ENCODE data around the gene MIS12. TPM values are rescaled to one million over a fixed set of nuclear protein-coding genes. Genes with fewer than 3 reads are reported as not detected.

MIS12 gene
- total RNA-seq, 1 donor from 2014 or later, result 25.1 TPM

DNA sequence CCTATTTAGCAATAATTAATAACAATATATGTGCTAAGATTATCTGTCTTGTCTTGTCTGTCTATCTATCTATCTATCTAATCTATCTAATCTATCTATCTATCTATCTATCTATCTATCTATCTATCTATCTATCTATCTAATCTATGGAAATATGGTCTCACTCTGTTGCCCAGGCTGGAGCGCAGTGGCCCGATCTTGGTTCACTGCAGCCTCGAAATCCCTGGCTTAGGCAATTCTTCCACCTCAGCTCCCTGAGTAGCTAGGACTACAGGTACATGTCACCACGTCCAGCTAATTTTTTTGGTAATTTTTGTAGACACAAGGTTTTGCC, 44.7 kb downstream of the MIS12 start:
- TF ChIP-seq, protein P1, sequence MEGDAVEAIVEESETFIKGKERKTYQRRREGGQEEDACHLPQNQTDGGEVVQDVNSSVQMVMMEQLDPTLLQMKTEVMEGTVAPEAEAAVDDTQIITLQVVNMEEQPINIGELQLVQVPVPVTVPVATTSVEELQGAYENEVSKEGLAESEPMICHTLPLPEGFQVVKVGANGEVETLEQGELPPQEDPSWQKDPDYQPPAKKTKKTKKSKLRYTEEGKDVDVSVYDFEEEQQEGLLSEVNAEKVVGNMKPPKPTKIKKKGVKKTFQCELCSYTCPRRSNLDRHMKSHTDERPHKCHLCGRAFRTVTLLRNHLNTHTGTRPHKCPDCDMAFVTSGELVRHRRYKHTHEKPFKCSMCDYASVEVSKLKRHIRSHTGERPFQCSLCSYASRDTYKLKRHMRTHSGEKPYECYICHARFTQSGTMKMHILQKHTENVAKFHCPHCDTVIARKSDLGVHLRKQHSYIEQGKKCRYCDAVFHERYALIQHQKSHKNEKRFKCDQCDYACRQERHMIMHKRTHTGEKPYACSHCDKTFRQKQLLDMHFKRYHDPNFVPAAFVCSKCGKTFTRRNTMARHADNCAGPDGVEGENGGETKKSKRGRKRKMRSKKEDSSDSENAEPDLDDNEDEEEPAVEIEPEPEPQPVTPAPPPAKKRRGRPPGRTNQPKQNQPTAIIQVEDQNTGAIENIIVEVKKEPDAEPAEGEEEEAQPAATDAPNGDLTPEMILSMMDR (IDR thresholded peaks at IDR 0.05; ENCODE audit: insufficient read depth, low read length, poor library complexity, severe bottlenecking), result no peak
- Histone ChIP-seq H3K4me3 (ENCODE audit: low read depth, low read length) (no peak overlapping the region), H3K27me3 (ENCODE audit: control insufficient read depth, insufficient read depth, low read length) (no peaks in the 10 kb centered on the region), H3K36me3 (ENCODE audit: control insufficient read depth, insufficient read depth, low read length) (no peaks in the 10 kb centered on the region)
- no peak for DNase-seq (ENCODE audit: low read depth)

DNA sequence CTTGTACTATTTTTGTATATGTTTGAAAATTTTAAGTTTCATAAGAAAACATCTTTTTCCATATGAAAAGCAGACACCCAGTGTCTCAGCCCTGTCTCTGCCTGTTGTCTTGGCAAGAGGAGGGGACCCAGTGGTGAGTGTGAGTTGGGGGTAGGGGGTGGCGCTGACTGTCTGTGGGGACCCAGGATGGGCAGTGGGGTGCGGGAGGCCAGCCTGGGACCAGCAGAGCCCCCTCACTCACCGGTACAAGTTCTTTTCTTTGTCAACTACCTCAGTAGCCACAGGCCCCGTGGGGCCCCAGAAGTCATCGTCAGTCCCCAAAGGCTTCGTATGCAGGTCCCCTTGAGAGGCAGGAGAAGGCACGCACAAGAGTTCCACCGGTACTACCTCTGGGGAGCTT, 46.2 kb downstream of the MIS12 start:
- Histone ChIP-seq H3K4me3 (ENCODE audit: low read depth, low read length) (no peak overlapping the region), H3K36me3 (ENCODE audit: control insufficient read depth, insufficient read depth, low read length) (no peaks in the 10 kb centered on the region), H3K27me3 (ENCODE audit: control insufficient read depth, insufficient read depth, low read length) (no peaks in the 10 kb centered on the region)
- DNase-seq (ENCODE audit: low read depth), result no peak
- TF ChIP-seq, protein P1 (IDR thresholded peaks at IDR 0.05; ENCODE audit: insufficient read depth, low read length, poor library complexity, severe bottlenecking), result no peak

DNA sequence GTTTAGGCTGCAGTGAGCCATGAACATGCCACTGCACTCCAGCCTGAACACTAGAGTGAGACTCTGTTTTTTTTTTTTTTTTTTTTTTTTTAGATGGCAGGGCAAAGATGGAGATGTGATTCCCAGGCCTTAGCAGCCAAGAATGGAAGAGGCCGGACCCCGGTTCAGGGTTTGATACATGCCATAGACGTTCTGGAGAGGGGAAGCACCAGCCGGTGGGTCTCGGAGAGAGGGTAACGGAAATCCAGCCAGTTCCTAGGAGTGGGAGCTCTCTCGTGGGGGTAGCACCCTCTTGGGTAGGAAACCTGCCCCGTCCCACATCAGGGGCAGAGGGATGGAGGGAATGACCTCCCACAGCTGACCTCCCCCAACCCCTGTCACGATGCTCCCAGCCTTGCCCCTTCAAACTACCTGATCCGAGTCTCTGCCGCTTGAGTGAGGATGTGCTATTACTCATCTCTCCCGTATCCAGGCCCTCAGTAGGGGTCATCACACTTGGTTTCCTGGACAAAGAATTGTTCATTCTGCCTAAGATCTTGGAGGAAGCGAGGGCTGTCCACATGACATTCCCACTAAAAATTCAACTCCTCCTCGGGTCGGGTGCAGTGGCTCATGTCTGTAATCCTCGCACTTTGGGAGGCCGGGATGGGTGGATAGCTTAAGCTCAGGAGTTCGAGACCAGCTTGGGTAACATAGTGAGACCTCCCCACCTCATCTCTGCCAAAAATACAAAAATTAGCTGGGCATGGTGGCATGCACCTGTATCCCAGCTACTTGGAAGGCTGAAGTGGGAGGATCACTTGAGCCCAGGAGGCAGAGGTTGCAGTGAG, 47.3 kb downstream of the MIS12 start:
- Histone ChIP-seq H3K4me3 (ENCODE audit: low read depth, low read length) (no peak overlapping the region), H3K36me3 (ENCODE audit: control insufficient read depth, insufficient read depth, low read length) (no peaks in the 10 kb centered on the region), H3K27me3 (ENCODE audit: control insufficient read depth, insufficient read depth, low read length) (no peaks in the 10 kb centered on the region)
- peak; percentile 43 for DNase-seq (ENCODE audit: low read depth)
- TF ChIP-seq, protein P1 (IDR thresholded peaks at IDR 0.05; ENCODE audit: insufficient read depth, low read length, poor library complexity, severe bottlenecking), result no peak

DNA sequence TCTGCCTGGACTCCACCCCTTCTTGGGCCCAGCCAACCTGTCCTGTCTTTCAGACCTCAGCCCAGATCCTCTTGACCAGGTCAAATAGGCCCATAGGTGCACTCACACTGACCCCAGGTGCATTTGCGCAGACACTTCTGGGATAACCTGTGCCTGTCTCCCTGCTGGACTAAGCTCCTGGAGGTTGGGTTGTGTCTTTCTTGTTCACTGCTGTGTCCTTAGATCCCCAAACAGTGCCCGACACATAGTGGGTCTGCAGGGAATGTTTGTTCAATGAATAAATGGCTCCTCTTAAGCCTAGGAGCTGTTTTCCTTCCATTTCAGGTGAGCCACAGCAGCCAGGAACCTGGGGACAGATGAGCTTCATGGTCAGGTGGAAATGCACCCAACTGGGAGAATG, 49.1 kb downstream of the MIS12 start:
- no peak for DNase-seq (ENCODE audit: low read depth)
- TF ChIP-seq, protein P1 (IDR thresholded peaks at IDR 0.05; ENCODE audit: insufficient read depth, low read length, poor library complexity, severe bottlenecking), result no peak
- no peaks in the 10 kb centered on the region for H3K27me3 ChIP-seq (ENCODE audit: control insufficient read depth, insufficient read depth, low read length)
- H3K36me3 ChIP-seq (ENCODE audit: control insufficient read depth, insufficient read depth, low read length), result no peaks in the 10 kb centered on the region
- no peak overlapping the region for H3K4me3 ChIP-seq (ENCODE audit: low read depth, low read length)

DNA sequence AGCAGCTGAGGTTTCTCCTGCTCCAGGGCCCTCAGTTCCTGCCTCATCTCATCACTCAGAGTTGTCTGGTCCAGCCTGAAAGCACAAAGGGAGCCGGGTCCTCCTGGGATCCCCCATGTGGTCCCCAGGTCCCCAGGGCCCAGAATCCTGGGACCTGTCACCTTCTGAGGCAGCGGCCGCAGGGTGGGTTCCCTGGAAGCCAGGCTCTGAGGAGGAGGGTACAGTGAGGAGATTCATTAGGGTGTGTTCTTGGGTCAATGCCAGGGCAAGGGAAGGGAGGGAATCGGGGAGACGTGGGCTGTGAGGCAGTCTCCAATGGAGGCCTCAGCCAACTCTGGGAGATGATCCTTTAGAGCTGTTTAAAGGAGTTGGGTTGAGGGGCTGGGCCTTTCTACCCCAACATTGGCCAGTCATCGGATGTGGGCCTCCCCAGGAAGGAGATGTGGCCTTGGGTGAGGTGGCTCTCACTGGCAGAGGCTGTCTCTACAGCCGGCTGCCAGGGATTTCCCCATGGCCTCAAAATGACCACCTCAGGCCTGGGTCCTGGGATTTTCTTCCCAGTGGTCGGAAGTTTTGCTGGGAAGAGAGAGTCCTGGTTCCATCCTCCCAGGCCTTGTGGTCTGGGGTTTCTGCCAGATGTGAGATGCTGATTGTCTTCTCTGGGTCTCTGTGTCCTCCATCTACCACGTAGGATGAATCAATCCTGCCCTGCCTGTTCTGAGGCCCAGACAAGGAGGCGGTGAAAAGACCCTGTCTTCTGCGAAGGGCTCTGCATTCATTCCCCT, 50.7 kb downstream of the MIS12 start:
- Histone ChIP-seq H3K4me3 (ENCODE audit: low read depth, low read length) (no peak overlapping the region), H3K27me3 (ENCODE audit: control insufficient read depth, insufficient read depth, low read length) (no peaks in the 10 kb centered on the region), H3K36me3 (ENCODE audit: control insufficient read depth, insufficient read depth, low read length) (no peaks in the 10 kb centered on the region)
- no peak for DNase-seq (ENCODE audit: low read depth)
- TF ChIP-seq, protein P1 (IDR thresholded peaks at IDR 0.05; ENCODE audit: insufficient read depth, low read length, poor library complexity, severe bottlenecking), result no peak
